ENCODE results near the gene PARD3B. TPM values are rescaled to one million over a fixed set of nuclear protein-coding genes. Genes with fewer than 3 reads are reported as not detected.

PARD3B gene
- total and polyA plus RNA-seq, 2 of the 13 experiments (the other 11 are each of a cell fraction or from before 2014, with no cell fraction given), result 0.71 to 2.3 TPM

- H3K4me3 ChIP-seq (replicated peaks in 1 of 3; ENCODE audit: insufficient read depth in 1 of 3, low read depth in 2 of 3, low read length in 3 of 3), result no peak overlapping the region
- H3K27ac ChIP-seq (ENCODE audit: extremely low read length, insufficient read depth, low read length), result no peak overlapping the region
- H3K79me2 ChIP-seq (ENCODE audit: insufficient read depth, low read length), result no peaks in the 10 kb centered on the region
- ChIA-PET POLR2A (no interaction called here), CTCF (ENCODE audit: low intra/inter-chr PET ratio, low total read pairs) (no interaction called here)
- WGBS (ENCODE audit: low lambda C conversion rate), result 0% methylated on average over 2 of the region's 2 CpGs
- no TSS peak for BruUV-seq (replicated peaks)
- in situ Hi-C loops (cut with HindIII; ENCODE audit: extremely low pct_ligation_motif_present, low pct_unique_long_range_greater_than_20kb) (no loop called here), intact Hi-C loops (cut with micrococcal nuclease; ENCODE audit: unreplicated experiment) (no loop called here)
- no peak for DNase-seq (ENCODE audit: low spot score)
- FAIRE-seq, result no peak
- H3K4me2 ChIP-seq (ENCODE audit: low read depth, low read length), result no peak overlapping the region
- no peak for ATAC-seq
- no peaks in the 10 kb centered on the region for H3K27me3 ChIP-seq (ENCODE audit: control insufficient read depth in 1 of 2, insufficient read depth in 2 of 2, low read length in 2 of 2)
- H2AFZ ChIP-seq (ENCODE audit: low read length), result no peak overlapping the region
- H3K9ac ChIP-seq (ENCODE audit: insufficient read depth, low read depth, low read length), result no peak overlapping the region
- no peaks in the 10 kb centered on the region for H4K20me1 ChIP-seq (ENCODE audit: insufficient read depth, low read length)
- no peaks in the 10 kb centered on the region for H3K4me1 ChIP-seq (ENCODE audit: insufficient read depth, low read length)
- TF ChIP-seq THAP11 (CRISPR knock-in tag; IDR thresholded peaks at IDR 0.05), result no peak
- no peak for TF ChIP-seq ZNF496 (CRISPR knock-in tag; IDR thresholded peaks at IDR 0.05; ENCODE audit: insufficient replicate concordance)
- no peak for TF ChIP-seq TRIM24 (CRISPR knock-in tag; IDR thresholded peaks at IDR 0.05)
- no peak for TF ChIP-seq KDM5A (IDR thresholded peaks at IDR 0.05; ENCODE audit: borderline replicate concordance, low read length)
- TF ChIP-seq SNAPC4 (CRISPR knock-in tag; IDR thresholded peaks at IDR 0.05), result no peak
- no peaks in the 10 kb centered on the region for H3K36me3 ChIP-seq (replicated peaks in 1 of 2; ENCODE audit: control insufficient read depth in 1 of 2, insufficient read depth in 2 of 2, low read length in 2 of 2)
- no peaks in the 10 kb centered on the region for H3K9me3 ChIP-seq (ENCODE audit: low read length)
These were observed 1112.8 kb downstream of the PARD3B start for GRCh38 chr2:205658068-205658467.

Data from HepG2 (cell line).